Fibroblast of skin of abdomen (primary cell): Measurements from ENCODE around the gene HS6ST3.
"Not testable (repeated sequence)": the region's sequence is repeated elsewhere in the genome, so short reads cannot be mapped to it uniquely, and the experiment has no call there.

Experiments used
- DNase-seq: peaks from one replicate; pipeline ENCODE4 v3.0.0-alpha.2; 2013

Gene HS6ST3

DNA sequence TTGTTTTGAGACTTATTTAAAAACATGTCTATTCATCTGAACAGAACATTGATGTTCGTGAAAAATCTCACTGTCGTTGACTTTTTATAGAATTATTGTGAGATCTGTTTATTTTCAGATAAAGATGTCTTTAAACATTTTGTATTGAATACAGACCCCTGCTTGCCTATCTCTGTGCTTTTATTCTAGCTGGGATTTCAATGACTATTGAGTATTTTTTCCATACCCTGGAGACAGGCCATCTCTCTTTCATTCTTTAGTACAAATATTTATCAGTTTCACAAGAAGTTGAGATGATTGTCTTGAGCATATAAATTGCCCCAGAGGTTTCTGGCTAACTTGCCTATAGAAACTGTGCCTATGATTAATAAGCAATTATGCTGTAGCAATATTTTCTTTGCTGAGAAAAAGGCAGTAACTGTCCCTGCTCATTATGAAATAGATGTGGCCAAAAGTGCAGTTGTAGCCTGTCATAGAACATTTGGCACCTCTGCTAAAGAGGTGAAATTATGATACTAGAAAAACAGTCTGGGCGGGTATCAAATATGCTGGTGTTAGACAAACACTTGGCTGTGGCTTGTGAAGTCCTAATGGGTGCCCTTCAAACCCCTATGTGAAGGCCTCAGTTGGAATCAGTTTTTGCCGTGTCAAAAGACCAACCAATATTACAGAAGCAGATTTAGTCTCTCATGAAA is 360.6 kb downstream of the HS6ST3 start:
- no peak for DNase-seq

DNA sequence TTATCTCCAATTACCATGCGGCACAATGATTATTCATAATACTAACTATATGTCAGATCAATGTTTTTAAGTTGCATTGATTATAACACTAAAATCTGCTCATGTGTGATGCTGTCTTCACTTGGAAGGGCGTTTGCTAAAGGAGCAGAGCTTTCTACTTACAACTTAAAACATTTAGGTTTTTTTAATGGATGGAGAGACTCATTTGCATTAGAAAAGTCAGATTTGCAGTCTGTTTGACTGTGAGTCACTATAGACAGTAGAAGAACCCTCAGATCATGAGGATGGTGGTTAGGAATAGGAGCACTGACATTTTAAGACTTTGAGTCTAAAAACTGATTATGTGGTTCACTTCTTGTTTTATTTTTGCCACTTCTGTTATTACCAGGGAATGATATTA is 364.6 kb downstream of the HS6ST3 start:
- no peak for DNase-seq

DNA sequence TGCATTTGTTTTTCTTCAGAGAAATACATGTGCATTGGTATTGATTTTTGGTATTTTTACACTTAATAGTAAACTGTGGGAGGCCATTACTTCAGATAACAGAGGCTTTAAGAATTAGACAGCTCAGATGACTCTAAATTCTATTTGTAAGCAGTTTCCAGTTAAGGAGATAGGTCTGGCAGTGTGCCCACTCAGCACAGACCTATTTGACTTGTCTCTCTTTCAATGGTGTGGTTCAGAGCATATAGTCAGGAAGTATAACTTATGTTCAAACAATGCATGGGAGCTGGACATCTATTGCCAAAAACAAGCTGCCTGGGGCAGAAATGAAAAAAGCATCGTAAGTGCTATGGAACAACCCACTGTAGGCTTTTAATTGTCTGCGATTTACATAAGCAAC is 370.7 kb downstream of the HS6ST3 start:
- no peak for DNase-seq

DNA sequence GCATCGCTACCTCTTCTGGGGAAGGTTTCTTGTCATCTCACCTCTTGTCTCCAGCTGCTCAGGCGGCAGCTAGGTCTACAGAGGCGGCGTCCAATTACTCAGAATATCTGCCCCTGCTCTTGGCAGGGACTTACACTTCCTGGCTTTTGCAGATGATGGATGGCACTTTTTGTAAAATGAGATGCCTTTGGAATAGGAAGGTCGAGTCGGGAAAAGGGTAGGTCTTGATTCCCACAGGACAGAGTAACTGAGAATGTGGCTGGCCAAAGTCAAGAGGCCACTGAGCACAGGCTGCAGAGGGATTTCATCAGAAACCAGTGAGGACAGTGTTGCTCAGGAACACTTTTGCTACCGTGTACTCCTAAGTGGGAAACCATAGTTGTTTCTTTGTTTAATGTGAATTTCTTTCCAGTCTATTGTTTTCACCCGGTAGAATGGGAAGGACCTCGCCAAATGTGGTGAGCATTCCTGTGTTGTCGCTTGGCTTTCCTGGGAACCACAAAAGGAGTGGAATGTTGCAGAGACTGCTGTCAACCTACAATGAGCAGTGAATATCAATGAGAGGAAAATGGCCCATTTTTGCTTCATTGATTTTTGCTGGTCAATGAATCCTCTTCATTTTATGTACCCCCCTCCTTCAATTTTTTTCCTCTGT is 383.7 kb downstream of the HS6ST3 start:
- DNase-seq, result no peak

DNA sequence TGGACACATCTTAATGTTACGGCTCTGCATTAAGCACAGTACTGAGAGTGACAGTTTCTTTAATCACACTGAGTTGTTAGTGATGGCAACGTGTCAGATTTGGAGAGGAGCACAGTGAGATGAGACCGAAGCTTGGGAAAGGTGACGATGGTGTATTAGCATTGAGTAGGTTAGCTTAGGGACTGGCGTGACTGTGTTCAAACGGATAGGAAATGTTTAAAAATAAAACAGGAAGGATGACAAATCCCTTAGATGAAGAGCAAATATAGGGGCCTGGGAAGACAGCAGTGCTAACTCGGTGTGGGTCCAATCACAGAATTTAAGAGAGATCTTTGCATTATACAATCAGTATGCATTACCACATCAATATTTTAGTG is 384.3 kb downstream of the HS6ST3 start:
- DNase-seq, result no peak

DNA sequence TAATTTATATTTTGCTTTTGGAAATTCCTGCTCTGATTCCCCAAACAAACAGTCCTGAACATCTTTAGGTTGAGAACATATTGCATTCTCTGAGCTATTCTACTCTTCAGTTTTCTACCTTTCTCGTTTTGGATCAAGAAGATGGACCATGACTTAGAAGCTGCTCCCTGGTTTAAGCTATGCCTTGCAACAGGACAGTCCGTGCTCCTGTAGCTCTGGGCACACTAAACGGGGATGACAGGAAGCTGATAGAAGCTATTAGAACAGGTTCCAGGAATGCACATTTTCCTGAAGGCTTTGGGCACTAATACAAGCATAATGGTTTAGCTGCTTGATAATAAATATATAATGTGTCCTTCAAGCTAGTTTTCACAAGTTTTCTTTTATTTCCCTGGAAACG is 385.2 kb downstream of the HS6ST3 start:
- DNase-seq, result no peak

DNA sequence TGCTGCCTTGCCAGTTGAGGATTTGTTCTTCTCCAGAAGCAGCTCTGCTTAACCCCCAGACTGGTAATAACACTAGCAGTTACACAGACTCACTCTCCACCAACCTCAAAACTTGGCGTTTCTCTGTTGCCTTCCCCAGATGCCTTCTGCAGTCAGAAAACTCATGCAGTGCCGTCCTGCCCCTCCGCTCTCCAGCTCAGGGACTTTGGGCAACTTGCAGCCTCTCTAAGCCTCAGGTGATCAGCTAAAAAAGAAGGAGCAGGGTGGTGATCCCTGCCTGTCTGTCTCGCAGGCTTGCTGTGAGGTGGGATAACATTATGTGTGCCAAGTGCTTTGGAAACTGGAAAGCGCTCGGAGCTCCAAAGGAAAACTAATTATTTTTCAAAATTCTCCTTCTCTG is 391.6 kb downstream of the HS6ST3 start:
- DNase-seq, result no peak

DNA sequence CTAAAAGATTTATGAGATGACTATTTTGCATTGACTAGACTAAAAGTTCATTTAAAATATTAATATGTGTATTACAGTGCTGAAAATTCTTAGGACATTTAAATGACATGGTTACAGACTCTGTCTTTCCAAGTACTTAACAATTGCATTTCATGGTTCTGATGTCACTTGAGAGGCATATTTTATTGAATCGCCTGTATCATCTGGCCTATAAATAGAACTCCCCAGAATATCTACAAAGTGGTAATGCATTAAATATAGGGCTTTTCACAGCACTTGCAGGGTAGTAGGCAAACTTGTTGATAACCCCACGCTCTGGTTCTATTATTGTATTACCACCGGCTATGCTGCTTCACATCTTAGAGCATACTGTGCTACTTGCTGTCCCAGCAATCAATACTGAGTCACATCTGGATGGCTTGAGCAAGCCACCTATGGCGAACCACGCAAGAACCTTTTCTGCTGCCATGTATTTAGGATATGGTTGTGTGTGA is 400.6 kb downstream of the HS6ST3 start:
- DNase-seq, result no peak

DNA sequence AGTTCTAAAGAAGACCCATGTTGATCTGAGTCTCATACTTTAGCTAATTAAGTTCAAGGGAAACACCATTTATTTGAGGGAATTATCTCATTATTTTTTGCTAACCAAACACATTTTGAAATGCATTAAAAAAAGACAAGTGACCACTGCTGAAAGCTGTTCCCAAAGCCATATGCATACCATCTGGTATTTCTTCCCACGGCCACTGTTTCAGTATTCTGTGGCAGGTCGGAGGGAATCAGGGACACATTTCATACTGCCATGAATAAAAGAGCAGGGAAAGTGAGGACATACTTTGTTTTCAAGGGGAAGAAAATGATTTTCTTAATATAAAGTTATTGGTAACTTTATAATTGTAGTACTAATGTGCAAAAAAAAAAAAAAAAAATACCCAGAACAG is 401.2 kb downstream of the HS6ST3 start:
- no peak for DNase-seq

DNA sequence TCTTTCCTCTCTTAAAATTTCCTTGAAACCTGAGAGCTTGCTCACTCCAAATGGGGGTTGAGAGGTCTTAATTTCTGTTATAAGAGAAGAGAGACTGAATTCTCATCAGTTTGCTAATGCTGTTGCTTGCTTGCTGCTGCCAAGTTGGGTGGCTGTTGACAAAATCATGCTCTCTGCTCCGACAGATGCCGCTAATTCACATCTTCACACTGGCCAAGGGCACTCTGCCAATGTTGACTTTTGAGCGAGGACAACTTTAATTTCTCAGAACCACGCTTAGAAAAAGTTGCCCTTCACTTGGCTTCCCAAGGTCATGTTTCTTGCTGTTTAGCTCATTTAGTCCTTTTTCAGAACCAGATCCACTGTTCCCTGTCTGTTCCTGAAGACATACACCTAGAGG is 402.9 kb downstream of the HS6ST3 start:
- DNase-seq, result no peak

DNA sequence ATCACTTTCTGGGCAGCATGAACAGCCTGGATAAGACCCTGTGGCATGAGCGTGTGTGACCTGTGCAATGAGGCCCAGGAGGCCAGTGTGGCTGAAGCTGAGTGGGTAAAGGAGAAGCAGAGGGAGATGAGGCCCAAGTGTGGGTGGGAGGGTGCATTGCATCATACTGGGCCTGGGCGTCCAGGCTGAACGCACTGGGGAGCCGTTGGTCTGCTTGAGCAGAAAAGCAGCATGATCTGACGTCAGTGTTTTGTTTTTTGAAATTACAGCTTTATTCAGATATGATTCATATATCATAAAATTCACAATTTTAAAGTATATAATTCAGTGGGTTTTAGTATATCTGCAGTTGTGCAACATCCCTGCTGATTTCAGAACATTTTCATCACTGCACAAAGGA is 409.7 kb downstream of the HS6ST3 start:
- no peak for DNase-seq

DNA sequence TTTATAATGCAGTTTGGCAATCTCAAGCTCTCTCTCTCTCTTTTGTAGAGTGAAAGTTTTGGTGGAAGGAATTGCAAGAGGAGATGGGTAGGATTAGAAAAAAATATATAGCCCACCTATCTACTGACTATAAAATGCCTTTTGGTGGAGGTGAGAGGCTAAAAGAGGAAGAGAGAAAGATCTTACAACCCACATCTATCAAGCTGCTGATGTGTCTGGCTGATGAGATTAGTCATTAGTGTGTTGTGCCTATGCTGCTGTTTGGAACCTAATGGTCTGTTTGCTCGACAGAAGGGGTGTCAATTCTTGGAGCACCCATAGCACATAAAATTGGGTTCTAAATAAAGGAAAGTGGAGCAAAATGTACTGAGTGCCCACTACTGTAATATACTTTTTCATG is 411.0 kb downstream of the HS6ST3 start:
- DNase-seq, result no peak

DNA sequence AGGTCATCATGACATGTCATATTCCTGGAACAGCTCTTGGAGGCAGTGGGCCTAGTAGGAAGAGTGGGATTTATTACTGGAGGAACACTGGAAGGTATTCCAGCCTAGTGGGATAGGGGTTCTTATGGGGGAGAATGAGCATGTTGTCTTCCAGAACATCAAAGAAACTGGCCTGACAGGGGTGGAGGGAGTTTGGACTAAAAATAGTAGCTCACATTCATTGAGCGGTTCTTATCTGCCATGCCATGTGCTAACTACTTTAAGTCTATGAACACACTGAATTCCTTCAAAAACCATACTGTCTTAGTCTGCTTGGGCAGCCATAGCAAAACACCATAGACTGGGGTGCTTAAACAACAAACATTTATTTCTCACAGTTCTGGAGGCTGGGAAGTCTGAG is 413.6 kb downstream of the HS6ST3 start:
- DNase-seq, result no peak

DNA sequence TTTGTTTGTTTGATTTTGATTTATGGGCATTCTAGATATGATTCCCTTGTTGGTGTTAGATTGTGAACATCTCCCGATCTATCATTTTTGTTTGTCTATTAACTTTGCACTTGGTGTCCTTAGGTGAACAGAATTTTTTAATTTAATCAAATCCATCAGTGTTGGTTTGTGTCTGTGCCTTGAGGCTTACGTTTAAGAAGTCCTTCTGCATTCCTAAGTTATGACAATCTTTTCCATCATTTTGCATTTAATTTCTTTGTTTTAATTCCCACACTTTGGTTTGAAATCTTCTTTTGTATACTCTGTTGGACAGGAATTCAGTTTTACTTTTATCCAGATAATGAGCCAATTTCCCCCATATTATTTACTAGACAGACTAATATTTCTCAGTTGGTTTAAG is 421.7 kb downstream of the HS6ST3 start:
- no peak for DNase-seq

DNA sequence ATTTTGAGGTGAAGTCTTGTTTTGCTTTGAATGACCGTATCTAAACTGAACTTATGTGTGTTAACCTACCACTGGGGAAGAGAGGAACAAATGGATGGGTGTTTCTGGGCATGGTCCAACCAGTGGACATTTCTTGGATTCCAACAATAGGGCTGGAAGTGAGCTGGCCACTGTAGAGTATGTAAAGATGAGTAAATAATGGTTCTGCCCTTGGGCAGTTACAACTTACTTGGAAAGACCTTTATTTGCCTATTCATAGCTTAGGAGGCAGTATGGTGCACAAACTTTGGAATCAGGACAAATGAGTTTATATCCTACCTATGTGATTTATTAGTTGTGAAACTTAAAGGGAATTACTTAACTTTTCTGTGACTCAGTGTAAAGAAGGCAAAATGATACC is 429.5 kb downstream of the HS6ST3 start:
- no peak for DNase-seq

DNA sequence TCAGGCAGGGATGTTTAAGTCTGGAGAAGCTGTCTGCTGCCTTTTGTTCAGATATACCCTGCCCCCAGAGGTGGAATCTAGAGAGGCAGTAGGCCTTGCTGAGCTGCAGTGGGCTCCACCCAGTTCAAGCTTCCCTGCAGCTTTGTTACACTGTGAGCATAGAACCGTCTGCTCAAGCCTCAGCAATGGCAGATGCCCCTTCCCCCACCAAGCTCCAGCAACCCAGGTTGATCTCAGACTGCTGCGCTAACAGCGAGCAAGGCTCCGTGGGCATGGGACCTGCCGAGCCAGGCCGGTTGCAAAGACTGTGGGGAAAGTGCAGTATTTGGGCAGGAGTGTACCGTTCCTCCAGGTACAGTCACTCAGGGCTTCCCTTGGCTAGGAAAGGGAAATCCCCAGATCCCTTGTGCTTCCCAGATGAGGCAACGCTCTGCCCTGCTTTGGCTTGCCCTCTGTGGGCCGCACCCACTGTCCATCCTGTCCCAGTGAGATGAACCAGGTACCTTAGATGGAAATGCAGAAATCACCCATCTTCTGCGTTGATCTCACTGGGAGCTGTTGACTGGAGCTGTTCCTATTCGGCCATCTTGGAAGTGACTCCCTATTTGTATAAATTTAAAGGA is 434.6 kb downstream of the HS6ST3 start:
- not testable (repeated sequence) for DNase-seq

DNA sequence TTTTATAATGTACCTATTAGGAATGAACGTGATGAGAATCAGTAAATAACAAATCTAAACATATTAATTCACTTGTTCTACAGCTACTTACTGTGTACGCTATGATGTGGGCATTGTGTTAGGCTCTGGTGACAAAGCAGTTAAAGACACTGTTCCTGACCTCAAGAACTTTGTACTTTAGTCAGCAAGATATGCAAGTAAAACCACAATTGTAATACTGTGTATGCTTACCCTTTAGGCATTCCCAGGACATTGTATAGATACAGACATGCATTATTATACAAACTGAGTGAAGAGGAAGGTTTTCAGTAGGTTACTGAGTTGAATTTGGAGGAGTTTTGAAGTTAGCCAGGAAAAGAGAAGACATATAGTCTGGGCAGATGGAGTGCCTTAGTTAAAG is 435.8 kb downstream of the HS6ST3 start:
- no peak for DNase-seq

DNA sequence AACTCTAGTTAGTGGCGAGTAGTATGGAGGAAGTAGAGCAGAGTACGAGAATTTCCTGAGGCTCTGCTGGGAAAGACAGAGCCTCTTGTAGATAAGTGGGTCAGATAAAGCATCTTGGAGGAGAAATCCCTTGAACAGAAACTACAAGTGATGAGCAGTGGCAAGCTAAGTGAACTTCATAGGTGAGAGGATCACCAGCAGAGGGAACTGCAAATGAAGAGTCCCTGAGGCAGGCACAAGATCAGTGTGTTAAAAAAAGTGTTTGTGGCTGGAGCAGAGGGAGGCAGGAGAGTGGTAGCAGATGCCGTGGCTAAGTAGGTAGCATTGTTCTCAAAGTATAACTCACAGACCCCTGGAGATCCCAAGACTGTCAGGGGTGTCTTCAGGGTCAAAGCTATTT is 437.6 kb downstream of the HS6ST3 start:
- no peak for DNase-seq

DNA sequence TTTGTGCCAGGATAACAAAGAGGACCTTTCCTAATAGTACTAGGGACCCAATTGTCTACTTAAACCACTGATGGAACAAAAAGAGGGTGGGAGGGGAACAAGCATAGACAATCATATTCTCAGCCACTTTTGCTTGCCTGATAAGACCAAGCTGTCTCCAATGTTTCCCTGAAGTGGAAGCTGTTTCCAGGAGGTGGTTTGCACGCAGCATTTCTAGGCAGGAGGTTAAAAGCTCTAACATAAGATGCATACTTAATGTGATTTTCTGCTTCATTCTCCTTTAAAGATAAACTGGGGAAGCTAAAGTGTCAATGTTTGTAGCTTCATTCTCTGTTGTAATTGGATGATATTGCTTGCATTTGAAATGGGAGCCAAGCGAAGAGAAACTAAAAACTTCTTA is 442.9 kb downstream of the HS6ST3 start:
- DNase-seq, result no peak

DNA sequence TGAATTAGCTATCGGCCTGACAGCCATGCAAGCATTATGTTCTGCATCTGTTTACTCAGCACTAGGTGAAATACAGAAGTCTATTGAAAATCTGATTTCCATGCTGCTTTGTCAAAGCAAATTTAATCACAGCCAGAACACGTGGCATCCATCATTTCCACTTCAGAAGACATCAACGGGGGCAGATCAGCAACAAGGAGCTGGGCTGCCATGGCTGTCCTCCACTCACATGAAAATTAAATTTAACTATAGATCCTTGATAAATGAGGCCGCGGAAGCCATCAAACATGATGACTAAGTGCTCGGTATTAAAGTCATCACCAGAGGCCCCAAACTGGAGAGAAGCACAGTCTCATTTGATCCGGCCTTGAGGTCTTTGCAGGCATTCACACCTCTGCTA is 443.5 kb downstream of the HS6ST3 start:
- DNase-seq, result no peak

DNA sequence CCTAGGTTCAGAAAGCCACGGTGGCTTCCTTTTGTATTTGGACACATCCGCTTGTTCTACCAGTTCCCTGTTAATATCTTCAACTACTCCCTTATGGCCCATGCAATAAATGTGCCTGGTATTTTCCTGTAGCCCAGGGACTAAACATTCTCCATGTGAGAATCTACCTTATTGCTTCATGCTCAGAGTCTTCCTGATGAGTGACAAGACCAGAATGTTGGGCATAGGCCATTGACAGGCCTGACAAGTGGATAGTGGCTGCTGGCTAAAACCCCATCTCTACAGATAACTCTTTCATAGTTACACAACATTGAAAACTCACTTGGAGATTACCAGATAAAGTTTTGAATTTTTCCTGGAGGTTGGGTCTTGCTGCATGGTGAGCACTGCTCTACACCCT is 449.9 kb downstream of the HS6ST3 start:
- DNase-seq, result no peak

DNA sequence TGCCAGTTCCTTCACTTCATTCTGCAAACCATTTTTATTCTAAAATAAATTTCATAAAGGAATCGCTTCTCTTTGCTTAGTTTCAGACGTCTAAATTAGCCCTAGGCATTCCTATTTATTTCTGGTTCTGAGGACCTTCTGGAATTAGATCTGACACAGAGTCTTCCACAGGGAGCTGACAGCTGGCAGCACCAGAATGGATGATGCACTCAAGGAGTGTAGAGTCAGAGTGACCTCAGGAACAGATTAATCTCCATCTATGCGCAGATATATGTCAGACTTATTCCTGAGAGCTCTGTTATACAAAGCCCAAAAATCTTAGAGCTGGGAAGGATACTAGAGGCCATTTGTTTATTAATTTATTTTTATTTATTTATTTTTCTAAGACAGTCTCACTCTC is 450.8 kb downstream of the HS6ST3 start:
- no peak for DNase-seq

DNA sequence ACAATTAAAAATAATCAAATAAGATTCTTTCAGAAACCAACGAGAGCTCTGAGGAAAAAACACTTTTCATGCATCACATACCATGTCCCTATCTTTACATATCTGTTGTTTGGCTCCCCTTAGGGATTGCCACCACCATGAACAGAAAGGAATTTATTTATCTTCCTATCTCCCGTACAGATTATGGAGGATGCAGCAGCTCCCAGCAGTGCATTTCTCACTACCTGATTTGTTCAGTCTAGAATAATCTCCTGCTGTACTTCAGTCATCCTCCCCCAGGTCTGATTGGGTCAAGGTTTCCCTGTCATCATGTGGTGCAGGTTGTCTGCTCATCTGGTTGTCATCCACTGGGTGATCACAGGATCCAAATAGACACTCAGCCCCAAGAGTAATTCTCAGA is 453.1 kb downstream of the HS6ST3 start:
- DNase-seq, result no peak

DNA sequence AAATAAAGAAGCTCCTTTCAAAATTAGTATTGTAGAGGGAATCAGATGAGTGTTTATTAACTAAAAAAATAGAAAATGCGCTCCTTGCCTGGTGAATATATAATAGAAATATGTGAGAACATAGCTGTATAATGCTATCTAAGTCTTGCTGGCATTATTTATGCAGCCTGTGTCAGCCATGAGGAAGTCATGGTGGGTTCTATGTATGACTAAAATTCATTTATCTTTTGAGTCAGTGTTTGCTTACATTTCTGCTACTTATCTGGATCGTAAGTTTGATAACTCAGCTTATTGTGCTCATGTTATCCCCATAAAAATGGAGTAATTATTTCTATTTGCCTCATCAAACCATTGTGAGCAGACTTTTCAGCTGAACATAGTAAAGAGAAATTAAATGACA is 455.1 kb downstream of the HS6ST3 start:
- no peak for DNase-seq
